ENCODE measurements around the gene ZNF775.

ZNF775 gene

GRCh38 chr7:150444674-150445365 is 65.7 kb downstream of the ZNF775 start:
- DNase-seq = no peak

GRCh38 chr7:150446288-150446938 is 67.3 kb downstream of the ZNF775 start:
- no peak for DNase-seq
